GM18909 (cell line): ENCODE measurements around the gene PTGS1.

Source experiments
- ATAC-seq: cut with Tn5 transposase; IDR thresholded peaks from one replicate; pipeline ENCODE4 v1.9.1; 2021; ENCODE audit warnings: mild to moderate bottlenecking; ENCODE audit not compliant: unreplicated experiment, poor library complexity

PTGS1 gene

DNA sequence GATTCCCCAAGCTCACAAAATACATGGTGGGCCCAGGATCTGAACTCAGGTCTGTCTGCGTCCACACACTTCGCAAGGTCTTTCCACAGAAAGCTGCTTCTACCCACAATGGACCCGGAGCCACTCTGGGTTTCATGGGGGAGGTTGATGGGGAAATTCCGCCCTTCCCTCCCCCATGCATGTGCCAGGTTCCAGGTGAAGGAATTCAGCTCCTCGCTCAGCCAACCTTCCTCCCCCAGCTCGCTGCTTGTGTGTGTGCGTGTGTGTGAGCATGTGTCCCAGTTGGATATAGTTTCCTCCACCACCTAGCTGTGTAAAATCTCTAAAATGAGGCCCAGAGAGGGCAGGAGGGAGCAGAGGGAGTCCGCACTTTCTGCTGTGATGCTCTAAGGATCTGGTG lies 1.0 kb downstream of the PTGS1 start:
- no peak for ATAC-seq

DNA sequence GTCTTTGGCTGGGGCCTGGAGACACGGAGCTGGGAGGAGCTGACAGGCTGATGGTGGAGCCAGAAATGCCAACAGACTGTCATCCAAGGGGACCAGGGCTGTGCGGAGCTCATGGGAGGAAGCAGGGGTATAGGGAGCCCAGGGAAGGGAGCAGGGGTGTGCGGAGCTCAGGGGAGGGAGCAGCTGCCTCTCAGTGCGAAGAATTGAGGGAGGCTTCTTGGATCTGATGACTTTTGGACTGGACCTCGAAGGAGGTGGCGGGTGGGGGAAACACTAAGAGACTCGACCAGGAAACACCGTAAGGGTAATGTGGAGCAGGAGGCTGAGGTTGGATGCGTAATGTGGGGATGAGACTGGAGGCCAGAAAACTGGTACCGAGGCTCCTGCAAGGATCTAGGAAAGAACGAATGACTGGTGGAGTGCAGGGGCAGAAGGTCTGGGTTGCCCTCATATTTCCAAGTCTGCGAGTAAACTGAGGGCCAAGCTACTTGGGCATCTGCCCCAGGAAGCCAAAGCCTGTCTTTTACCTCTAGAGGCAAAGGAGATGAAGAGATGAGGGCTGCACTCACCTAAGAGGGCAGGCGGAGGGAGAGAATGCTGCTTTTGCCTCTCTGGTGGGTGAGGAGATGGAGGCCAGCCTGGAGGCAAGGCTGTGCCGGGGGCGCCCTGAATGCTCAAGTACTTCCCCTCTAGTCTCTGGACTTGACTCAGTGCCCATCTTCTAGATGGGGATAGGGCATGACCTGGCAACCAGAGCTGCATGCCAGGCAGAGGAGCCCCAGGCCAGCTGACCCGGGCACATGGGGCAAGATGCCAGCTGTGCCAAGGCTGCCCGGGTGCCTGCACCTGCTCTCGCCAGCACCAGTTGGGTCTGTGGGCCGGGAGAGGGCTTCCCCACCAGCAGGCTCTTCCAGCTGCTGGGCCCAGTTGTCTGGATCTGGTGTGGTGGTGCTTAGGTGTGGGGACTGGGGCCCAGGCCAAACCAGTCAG lies 2.3 kb downstream of the PTGS1 start:
- no peak for ATAC-seq

DNA sequence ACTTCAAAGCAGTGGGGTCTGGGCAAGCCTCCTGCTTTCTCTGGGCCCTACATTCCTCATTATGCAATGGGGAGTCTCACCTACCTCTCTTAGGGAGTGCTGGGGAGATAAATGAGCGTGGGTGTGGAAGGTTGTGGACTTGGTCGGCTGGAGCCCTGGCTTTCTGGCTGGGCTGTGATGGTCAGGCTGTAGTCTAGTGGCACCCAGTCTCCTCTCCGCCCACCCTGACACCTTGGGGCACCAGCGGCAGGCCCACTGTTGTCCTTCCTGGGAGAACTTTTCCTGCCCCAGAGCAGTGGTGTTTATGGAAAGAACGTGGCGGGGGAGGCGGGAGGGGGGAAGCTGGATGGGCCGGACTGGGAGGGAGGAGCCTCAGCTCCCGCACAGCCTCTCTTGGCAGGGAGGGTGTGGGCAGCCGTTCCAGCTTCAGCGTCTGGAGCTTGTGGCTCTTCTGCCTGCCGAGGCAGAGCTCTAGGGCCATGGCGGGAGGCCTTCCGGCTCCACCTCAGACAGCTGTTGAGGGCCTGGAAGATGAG lies 4.1 kb downstream of the PTGS1 start:
- ATAC-seq = no peak

DNA sequence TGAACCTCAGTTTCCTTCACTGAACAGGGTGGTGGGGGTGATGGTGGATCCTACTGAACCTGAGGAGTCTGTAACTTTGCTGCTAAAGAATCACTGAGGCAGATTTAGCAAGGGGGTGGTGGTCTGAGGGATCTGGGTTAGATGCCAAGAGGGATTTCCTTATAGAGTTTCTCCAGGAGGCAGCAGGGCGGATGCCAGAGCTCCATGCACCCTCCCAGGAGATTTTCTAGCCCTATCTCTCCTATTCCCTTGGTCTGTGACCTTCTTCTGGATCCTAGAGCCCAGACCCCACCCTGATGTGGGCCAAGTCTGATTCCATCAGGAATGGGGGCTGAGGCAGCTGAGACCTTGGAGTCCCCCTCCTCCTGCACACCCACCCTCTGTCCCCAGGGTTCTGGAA lies 6.0 kb downstream of the PTGS1 start:
- no peak for ATAC-seq

DNA sequence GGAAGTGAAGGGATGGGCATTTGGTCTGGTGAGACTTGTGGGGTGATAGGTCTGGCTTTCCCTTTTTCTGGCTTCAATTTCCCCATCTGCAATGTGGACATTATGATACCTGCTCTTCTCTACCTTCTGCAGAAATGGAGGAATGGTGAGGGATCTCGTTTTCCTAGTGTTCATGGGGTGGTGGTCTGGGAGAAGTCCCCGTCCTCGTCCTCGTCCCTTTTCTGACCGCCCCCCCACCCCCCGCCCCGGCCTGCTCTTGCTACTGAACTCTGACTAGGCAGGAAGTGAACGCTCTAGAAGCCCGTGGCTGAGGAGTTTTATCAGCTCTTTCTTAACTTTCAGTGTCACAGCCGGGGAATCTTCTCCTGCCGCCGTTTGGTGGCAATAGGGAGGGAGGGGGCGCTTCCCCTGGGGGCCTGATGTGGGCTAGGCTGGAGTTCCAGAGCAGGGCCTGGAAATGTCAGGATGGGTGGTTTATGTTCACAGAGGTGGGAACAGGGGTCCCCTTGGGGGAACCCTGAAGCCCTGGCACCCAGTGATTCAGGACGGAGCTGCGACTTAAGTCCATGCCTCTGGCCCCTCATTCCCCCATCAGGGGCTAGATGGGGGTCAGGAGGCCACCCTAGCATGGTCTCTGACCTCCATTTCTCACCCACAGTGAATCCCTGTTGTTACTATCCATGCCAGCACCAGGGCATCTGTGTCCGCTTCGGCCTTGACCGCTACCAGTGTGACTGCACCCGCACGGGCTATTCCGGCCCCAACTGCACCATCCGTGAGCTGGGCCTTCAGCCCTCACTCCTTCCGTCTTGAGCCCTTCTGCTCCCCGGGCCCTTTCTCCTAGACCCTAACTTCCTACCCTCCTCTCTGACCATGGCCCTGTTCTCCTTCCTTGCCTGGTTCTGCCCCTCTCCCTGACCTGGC lies 6.7 kb downstream of the PTGS1 start:
- ATAC-seq = no peak

DNA sequence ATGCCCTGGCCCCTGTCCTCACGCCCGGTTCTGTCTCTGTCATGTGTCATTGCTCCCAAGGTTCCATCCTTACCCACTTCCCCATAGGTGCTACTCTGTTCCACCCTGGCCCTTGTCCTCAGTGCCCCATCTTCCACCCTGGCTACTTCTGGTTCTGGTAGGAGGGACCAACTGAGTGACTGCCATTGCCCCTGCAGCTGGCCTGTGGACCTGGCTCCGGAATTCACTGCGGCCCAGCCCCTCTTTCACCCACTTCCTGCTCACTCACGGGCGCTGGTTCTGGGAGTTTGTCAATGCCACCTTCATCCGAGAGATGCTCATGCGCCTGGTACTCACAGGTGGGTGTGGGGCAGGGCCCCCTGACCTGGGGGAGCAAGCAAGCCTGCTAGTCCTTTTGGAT lies 7.4 kb downstream of the PTGS1 start:
- ATAC-seq = no peak

DNA sequence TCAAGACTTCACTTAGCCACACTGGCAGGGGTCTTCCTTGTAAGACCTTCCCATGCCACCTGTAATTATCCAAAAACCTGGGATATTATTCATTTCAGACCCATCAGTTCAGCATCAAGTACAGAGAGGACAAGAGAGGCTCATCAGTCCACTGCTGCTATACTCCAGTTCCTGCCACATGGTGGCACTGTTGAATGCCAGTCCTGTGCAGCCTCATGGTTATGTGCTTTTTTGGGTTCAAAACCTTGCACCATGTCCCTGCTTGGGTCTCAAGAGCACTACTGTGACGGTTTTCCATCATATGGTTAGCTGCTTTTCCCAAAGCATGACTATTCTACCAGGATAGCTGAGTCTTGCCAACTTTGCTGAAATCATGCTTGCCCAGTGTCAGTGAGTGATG lies 8.5 kb downstream of the PTGS1 start:
- ATAC-seq = no peak

DNA sequence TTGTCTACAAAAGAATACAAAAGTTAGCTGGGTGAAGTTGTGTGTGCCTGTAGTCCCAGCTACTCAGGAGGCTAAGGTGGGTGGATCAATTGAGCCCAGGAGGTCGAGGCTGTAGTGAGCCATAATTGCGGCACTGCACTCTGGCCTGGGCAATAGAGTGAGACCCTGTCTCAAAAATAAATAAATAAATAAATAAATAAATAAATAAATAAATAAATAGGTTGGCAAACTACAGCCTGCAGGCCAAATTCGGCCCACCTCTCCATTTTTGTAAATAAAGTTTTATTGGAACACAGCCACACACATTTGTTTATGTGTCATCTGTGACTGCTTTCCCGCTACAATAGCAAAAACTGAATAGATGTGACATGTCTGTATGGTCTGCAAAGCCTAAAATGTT lies 9.5 kb downstream of the PTGS1 start:
- no peak for ATAC-seq

DNA sequence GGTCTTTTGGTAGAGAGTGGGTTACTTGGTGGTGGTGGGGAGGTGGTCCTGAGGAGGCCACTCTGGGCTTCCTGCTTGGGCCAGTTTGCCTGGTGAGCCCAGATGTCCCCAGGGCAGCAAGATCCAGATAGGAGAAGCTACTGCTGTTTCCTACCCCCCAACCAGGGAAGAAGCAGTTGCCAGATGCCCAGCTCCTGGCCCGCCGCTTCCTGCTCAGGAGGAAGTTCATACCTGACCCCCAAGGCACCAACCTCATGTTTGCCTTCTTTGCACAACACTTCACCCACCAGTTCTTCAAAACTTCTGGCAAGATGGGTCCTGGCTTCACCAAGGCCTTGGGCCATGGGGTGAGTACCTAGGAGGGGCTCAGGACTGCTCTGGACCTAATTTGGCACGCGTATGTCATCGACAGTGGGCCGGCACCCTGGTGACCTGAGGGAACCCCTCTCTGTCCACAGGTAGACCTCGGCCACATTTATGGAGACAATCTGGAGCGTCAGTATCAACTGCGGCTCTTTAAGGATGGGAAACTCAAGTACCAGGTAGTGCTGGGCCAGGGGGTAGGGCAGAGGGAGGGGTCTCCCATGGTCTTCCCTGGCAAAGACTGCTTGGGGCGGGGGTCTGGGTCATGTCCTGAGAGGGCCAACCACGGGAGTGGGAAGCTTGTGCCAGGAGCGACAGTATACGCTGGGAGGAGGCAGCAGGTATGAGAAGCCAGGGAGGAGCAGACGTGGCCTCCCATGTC lies 10.6 kb downstream of the PTGS1 start:
- ATAC-seq = no peak

DNA sequence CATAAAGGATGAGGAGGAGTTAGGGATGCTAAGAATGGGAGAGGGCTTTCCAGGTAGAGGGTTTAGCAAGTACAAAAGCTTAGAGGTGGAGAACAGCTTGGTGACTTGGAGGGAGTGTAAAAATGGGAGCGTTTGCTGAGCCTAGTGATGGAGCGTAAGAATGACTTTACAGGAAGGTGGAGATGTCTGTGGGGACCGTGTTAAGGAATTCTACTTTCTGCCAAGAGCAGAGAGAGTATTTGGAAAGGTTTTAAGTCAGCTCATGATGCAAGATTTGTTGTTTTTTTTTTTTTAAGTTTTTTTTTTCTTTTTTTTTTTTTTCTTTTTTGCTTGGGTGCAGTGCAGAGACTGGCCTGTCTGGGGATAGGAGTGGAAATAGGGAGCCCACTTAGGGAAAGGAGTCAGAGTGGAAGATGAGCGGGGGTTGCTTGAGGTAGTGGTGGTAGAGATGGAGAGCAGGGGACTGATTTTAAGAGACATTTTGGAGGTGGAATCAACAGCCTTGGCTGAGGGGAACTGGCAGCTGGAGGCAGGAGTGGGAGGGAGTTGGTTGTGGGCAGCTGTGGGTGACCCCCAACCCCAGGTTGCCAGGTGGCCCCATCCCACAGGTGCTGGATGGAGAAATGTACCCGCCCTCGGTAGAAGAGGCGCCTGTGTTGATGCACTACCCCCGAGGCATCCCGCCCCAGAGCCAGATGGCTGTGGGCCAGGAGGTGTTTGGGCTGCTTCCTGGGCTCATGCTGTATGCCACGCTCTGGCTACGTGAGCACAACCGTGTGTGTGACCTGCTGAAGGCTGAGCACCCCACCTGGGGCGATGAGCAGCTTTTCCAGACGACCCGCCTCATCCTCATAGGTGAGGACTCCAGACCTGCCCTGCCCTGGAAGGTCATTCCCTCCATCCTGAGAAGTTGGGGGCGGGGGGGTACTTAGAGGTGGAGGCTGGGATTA lies 12.4 kb downstream of the PTGS1 start:
- ATAC-seq = no peak

DNA sequence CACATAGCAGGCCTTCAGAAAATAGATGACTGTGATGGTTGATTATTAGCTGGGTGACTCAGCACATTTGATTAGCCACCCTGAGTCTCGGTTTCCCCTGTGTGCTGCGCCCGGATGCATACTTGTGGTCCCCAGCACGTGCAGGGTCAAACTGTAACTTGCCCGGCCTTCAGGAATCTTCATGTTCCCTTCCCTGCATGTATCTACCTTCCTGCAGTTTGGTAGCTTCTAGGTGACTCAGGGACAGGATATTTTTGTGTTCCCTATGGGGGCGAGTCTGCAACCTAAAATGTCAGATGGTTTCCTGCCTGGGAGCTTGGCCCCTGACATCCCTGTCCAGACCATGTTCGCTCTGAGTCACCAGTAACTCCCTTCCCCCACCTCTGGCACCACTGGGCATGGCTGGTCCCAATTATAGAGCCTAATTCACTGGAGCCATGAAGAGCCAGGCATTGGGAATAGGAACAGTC lies 13.2 kb downstream of the PTGS1 start:
- no peak for ATAC-seq

DNA sequence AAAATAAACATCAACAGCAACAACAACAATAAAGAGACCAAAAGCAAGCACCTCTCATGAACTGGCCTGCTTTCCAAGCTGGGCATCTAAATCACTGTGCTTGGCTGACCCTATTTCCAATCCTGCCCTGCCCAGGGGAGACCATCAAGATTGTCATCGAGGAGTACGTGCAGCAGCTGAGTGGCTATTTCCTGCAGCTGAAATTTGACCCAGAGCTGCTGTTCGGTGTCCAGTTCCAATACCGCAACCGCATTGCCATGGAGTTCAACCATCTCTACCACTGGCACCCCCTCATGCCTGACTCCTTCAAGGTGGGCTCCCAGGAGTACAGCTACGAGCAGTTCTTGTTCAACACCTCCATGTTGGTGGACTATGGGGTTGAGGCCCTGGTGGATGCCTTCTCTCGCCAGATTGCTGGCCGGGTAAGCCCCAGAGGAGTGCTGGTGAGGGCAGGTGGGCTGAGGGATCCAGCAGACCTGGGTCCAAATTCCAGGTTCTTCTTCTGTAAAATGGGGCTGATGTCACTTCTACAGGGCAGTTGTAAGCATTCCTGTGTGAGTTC lies 15.6 kb downstream of the PTGS1 start:
- ATAC-seq = no peak

DNA sequence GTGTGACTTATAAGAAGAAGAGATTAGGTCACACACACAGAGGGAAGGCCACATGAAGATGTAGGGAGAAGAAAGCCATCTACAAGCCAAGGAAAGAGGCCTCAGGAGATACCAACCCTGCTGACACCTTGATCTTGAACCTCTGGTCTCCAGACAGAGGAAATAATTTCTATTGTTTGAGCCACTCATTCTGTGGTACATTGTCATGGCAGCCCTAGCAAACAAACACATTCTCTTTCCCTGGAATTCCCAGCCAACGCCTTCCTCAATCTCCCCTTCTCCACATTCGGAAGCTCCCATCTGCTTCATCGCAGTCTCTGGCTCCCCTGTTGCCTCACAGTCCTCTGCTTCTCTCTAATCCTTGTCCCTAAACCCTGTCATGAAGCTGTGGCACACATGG lies 16.7 kb downstream of the PTGS1 start:
- ATAC-seq = no peak

DNA sequence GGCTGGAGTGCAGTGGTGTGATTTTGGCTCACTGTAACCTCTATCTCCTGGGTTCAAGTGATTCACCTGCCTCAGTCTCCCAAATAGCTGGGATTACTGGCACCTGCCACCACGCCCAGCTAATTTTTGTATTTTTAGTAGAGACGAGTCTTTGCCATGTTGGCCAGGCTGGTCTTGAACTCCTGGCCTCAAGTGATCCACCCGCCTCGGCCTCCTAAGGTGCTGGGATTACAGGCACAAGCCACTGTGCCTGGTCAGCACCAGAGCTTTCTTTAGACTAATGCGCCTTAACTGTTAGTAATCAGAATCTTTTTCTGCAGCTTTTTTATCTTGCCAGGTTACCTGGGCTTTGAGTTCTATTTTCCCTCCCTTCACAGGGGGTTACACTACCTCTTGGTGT lies 18.4 kb downstream of the PTGS1 start:
- ATAC-seq = no peak

DNA sequence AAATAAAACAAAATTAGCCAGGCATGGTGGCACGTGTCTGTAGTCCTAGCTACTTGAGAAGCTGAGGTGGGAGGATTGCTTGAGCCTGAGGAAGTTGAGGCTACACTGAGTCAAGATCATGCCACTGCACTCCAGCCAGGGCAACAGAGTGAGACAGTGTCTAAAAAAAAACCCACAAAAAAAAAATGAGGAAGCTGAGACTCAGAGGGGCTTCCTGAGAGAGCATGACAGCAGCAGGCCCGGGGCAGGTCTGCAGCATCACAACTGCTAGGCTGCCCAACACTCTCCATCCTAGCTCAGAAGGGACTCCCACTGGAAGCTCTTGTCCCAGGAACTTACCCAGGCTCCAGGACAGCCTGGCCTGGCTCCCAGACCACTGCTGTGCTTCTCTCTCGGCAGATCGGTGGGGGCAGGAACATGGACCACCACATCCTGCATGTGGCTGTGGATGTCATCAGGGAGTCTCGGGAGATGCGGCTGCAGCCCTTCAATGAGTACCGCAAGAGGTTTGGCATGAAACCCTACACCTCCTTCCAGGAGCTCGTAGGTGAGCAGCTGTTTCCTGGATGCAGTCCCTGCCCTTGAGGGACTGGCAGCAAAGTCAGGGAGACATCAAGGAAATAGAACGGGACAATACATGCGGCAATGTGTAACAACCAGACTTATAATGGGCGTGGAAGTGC lies 19.1 kb downstream of the PTGS1 start:
- ATAC-seq = peak; percentile 67

DNA sequence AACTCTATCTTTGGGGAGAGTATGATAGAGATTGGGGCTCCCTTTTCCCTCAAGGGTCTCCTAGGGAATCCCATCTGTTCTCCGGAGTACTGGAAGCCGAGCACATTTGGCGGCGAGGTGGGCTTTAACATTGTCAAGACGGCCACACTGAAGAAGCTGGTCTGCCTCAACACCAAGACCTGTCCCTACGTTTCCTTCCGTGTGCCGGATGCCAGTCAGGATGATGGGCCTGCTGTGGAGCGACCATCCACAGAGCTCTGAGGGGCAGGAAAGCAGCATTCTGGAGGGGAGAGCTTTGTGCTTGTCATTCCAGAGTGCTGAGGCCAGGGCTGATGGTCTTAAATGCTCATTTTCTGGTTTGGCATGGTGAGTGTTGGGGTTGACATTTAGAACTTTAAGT lies 21.5 kb downstream of the PTGS1 start:
- no peak for ATAC-seq

DNA sequence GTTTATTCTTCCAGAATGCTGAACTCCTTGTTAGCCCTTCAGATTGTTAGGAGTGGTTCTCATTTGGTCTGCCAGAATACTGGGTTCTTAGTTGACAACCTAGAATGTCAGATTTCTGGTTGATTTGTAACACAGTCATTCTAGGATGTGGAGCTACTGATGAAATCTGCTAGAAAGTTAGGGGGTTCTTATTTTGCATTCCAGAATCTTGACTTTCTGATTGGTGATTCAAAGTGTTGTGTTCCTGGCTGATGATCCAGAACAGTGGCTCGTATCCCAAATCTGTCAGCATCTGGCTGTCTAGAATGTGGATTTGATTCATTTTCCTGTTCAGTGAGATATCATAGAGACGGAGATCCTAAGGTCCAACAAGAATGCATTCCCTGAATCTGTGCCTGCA lies 21.9 kb downstream of the PTGS1 start:
- no peak for ATAC-seq

DNA sequence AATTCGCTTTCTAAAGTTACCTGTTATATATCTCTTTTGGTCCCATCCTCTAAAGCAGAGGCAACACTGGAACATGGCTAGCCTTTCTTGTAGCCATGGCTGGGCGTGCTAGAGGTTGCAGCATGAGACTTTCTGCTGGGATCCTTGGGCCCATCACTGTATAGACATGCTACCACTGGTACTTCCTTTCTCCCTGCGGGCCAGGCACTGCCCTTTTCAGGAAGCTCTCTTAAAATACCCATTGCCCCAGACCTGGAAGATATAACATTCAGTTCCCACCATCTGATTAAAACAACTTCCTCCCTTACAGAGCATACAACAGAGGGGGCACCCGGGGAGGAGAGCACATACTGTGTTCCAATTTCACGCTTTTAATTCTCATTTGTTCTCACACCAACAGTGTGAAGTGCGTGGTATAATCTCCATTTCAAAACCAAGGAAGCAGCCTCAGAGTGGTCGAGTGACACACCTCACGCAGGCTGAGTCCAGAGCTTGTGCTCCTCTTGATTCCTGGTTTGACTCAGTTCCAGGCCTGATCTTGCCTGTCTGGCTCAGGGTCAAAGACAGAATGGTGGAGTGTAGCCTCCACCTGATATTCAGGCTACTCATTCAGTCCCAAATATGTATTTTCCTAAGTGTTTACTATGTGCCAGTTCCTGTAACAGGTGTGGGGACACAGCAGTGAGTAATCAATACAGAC lies 22.6 kb downstream of the PTGS1 start:
- no peak for ATAC-seq
